Thyroid gland (tissue), 4 donors: ENCODE measurements around the gene SNX33.

ENCODE experiments used
- POLR2A ChIP-seq, 2 donors: fragments of 450-650 bp; IDR thresholded peaks; one replicate each; pipeline ENCODE4 v1.6.1; 2017; ENCODE audit warnings: antibody characterized with exemption in 2 of 2, mild to moderate bottlenecking in 2 of 2, moderate library complexity in 1 of 2
- TF ChIP-seq, protein P1 (sequence below), 6 experiments: fragments of 200-600 bp in 3 of 6; fragments of 450-650 bp in 3 of 6; sonication (generic) in 3 of 6; IDR thresholded peaks; one replicate each; pipeline ENCODE4 v1.5.1; 2016 to 2019; ENCODE audit warnings: antibody characterized with exemption in 6 of 6, mild to moderate bottlenecking in 2 of 6, inconsistent platforms in 1 of 6, moderate library complexity in 1 of 6

DNA sequence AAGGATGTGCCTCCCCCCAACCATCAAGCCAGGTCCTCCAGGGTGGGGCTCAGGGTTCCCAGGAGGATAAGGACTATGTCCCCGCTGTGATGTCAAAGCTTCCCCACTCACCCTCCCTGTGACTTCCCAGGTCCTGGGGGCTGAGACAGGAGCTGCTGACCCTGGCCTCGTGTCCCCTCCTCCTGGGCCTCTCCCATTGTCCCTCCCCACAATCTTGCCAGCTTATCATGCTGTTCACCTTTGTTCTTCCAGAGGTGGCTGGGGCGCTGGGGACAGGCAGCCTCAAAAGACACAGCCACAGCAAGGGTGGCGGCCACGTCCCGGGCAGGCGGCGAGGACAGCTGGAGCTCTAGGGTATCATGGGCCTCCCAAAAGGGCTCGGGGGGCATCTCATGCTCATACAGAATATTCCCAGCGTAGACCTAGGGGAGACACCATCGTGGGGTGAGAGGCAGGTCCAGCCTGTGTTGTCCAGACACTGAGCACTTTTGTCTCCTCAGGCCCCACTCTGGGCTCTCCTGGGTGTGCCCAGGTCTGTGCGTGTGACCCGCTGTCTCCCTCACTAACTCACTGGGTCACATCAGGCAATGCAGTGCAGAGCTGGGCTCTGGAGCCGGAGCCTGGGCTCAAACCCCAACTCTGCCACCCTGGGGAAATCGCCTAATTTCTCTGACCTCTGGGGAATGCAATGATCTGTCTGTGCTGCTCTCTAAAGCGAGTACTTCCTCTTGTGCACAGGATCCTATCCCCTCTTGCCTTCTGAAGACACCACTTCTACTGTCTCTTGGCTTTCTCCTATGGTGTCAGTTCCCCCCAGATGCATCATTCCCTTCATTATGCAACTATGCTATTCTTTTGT is 30.0 kb downstream of the SNX33 start:
- TF ChIP-seq, protein P1, sequence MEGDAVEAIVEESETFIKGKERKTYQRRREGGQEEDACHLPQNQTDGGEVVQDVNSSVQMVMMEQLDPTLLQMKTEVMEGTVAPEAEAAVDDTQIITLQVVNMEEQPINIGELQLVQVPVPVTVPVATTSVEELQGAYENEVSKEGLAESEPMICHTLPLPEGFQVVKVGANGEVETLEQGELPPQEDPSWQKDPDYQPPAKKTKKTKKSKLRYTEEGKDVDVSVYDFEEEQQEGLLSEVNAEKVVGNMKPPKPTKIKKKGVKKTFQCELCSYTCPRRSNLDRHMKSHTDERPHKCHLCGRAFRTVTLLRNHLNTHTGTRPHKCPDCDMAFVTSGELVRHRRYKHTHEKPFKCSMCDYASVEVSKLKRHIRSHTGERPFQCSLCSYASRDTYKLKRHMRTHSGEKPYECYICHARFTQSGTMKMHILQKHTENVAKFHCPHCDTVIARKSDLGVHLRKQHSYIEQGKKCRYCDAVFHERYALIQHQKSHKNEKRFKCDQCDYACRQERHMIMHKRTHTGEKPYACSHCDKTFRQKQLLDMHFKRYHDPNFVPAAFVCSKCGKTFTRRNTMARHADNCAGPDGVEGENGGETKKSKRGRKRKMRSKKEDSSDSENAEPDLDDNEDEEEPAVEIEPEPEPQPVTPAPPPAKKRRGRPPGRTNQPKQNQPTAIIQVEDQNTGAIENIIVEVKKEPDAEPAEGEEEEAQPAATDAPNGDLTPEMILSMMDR (IDR thresholded peaks at IDR 0.05): no peak
- TF ChIP-seq POLR2A (IDR thresholded peaks at IDR 0.05): no peak
